ENCODE measurements around the gene SLC9B2.

DNA sequence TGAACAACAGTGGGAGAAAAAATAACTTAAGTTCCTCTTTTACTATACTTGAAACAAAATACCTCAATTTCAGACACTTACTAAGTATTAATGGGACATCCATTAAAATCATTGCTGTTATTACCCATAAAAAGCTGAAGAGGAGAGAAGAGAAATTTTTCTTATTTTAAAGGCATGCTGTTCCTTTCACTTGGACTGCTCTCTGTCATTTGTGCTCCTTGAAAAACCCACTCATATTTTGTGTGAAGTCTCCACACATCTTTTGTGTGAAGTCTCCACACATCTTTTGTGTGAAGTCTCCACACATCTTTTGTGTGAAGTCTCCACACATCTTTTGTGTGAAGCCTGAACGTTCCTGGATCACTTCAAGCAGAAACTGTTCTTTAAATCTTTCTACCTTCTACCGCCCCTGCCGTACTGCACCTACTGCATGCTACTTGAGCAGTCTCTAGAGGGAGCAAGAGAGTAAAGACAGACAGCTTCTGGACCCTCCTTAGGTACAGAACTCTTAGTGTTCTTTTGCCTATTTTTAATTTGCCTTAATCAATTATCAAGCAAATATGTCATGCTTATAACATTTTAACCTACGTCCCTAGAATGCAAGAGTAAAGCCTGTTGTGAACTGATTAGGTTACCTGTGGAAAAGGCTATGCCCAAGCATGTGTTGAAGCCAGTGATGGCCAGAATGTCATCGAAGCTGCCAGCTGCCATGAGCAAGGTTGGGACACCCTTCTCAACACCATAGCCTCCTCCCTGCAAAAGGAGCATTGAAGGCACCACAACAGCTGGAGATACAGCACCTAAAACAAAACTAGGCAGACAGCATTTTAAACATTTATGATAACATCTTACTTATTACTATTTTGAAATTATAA is 29.9 kb downstream of the SLC9B2 start:
- TF ChIP-seq, protein P1, sequence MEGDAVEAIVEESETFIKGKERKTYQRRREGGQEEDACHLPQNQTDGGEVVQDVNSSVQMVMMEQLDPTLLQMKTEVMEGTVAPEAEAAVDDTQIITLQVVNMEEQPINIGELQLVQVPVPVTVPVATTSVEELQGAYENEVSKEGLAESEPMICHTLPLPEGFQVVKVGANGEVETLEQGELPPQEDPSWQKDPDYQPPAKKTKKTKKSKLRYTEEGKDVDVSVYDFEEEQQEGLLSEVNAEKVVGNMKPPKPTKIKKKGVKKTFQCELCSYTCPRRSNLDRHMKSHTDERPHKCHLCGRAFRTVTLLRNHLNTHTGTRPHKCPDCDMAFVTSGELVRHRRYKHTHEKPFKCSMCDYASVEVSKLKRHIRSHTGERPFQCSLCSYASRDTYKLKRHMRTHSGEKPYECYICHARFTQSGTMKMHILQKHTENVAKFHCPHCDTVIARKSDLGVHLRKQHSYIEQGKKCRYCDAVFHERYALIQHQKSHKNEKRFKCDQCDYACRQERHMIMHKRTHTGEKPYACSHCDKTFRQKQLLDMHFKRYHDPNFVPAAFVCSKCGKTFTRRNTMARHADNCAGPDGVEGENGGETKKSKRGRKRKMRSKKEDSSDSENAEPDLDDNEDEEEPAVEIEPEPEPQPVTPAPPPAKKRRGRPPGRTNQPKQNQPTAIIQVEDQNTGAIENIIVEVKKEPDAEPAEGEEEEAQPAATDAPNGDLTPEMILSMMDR (IDR thresholded peaks at IDR 0.05), result peak in 1 of 3 experiments; percentile 49
- TF ChIP-seq POLR2A (IDR thresholded peaks at IDR 0.05), result no peak
- TF ChIP-seq POLR2AphosphoS5 (IDR thresholded peaks at IDR 0.05; ENCODE audit: insufficient read depth in 1 of 2, low read depth in 1 of 2), result no peak

All from vagina (tissue), 2 donors.